Activated CD8-positive, alpha-beta T cell treated with anti-CD3 and anti-CD28 coated beads for 36 hours (primary cell): ENCODE data around the gene VSIR. TPM values are rescaled to one million over a fixed set of nuclear protein-coding genes. Genes with fewer than 3 reads are reported as not detected.
A peak's percentile ranks its signal among the peaks of the same experiment; 100 is the strongest.

Experiments used
- ATAC-seq: fragments of 200-7000 bp; cut with Tn5 transposase; one replicate; pipeline ENCODE4 v1.10.0; 2021; ENCODE audit warnings: mild to moderate bottlenecking, moderate library complexity
- CTCF ChIA-PET: fragments of 350-600 bp; sonication (Branson Sonifier 250); formaldehyde crosslinking; loops from one replicate; lab custom pipeline; 2021; ENCODE audit warnings: antibody characterized with exemption; lab: Charles Lee
- POLR2A ChIA-PET: fragments of 350-600 bp; sonication (Branson Sonifier 250); formaldehyde crosslinking; loops from one replicate; lab custom pipeline; 2021; ENCODE audit warnings: antibody characterized with exemption; lab: Charles Lee
- DNase-seq: peaks from one replicate; pipeline ENCODE4 v3.0.0-alpha.2; 2020
- H3K27ac Mint-ChIP-seq: one replicate; pipeline ENCODE4 v1.8.0; 2021; ENCODE audit warnings: mild to moderate bottlenecking, mixed read lengths
- H3K27me3 Mint-ChIP-seq: one replicate; pipeline ENCODE4 v1.8.0; 2021; ENCODE audit warnings: mixed read lengths
- H3K36me3 Mint-ChIP-seq: one replicate; pipeline ENCODE4 v1.8.0; 2021; ENCODE audit warnings: low read depth, mixed read lengths
- H3K4me1 Mint-ChIP-seq: one replicate; pipeline ENCODE4 v1.8.0; 2021; ENCODE audit warnings: low read depth, mixed read lengths
- H3K4me3 Mint-ChIP-seq: one replicate; pipeline ENCODE4 v1.8.0; 2021; ENCODE audit warnings: mild to moderate bottlenecking, moderate library complexity, mixed read lengths
- H3K9me3 Mint-ChIP-seq: one replicate; pipeline ENCODE4 v1.8.0; 2021; ENCODE audit warnings: mixed read lengths
- CTCF ChIP-seq: fragments of 200-600 bp; IDR thresholded peaks from one replicate; pipeline ENCODE4 v1.8.0; 2022; ENCODE audit warnings: antibody characterized with exemption, mild to moderate bottlenecking
- intact Hi-C: fragments of 100-400 bp; cut with micrococcal nuclease; formaldehyde crosslinking; loops from one replicate; pipeline ENCODE4 v1.10.0; 2022
- total RNA-seq, 2 experiments: library from RNA; stranded (reverse); gene quantifications; one replicate each; pipeline ENCODE4 v1.2.3, GENCODE V29; 2021

Gene VSIR
- total RNA-seq, 2 experiments from 2014 or later, result 59.6 to 61.0 TPM

- TF ChIP-seq CTCF, result no peak
- Mint-ChIP-seq H3K4me1 (peaks cover 86% of the 10 kb centered on the region), H3K36me3 (peaks cover 57% of the 10 kb centered on the region), H3K4me3 (peak overlapping the region; percentile 68), H3K27me3 (no peaks in the 10 kb centered on the region), H3K27ac (peak overlapping the region; percentile 92), H3K9me3 (no peaks in the 10 kb centered on the region)
- CTCF ChIA-PET, result interaction anchor here (0.9 to 6.3 kb wide), 13 partner anchors 9 to 139 kb away, joined by 3 to 108 read pairs (median 6); partner anchors contain the start of gene VSIR
- POLR2A ChIA-PET, result interaction anchor here (1.0 to 6.3 kb wide), 11 partner anchors 10 to 44 kb away, joined by 3 to 92 read pairs (median 4); partner anchors contain the start of gene VSIR
- intact Hi-C loops, result no loop called here
- ATAC-seq (peak; percentile 24), DNase-seq (no peak)
Observed at GRCh38 chr10:71757399-71757922, 15.9 kb downstream of the VSIR start.

- ChIA-PET POLR2A (interaction anchor here (0.9 to 6.3 kb wide), 10 partner anchors 9 to 43 kb away, joined by 3 to 92 read pairs (median 4); partner anchors contain the start of gene VSIR), CTCF (interaction anchor here (0.7 to 6.3 kb wide), 11 partner anchors 8 to 56 kb away, joined by 3 to 108 read pairs (median 6); partner anchors contain the start of gene VSIR)
- peaks cover 87% of the 10 kb centered on the region for H3K4me1 Mint-ChIP-seq
- peak overlapping the region; percentile 92 for H3K27ac Mint-ChIP-seq
- peak overlapping the region; percentile 68 for H3K4me3 Mint-ChIP-seq
- TF ChIP-seq CTCF, result no peak
- no peak for DNase-seq
- no peaks in the 10 kb centered on the region for H3K27me3 Mint-ChIP-seq
- H3K9me3 Mint-ChIP-seq, result no peaks in the 10 kb centered on the region
- peaks cover 62% of the 10 kb centered on the region for H3K36me3 Mint-ChIP-seq
- peak; percentile 57 for ATAC-seq
- intact Hi-C loops, result no loop called here
Observed at GRCh38 chr10:71756311-71757191, 16.8 kb downstream of the VSIR start.

- Mint-ChIP-seq H3K9me3 (no peaks in the 10 kb centered on the region), H3K4me3 (no peak overlapping the region), H3K27me3 (no peaks in the 10 kb centered on the region), H3K4me1 (peaks cover 84% of the 10 kb centered on the region), H3K36me3 (peaks cover 60% of the 10 kb centered on the region), H3K27ac (peak overlapping the region; percentile 92)
- ATAC-seq, result no peak
- POLR2A ChIA-PET, result interaction anchor here (0.7 to 6.3 kb wide), 6 partner anchors 10 to 314 kb away, joined by 3 to 92 read pairs (median 4); partner anchors contain the start of gene VSIR
- TF ChIP-seq CTCF, result no peak
- no peak for DNase-seq
- CTCF ChIA-PET, result interaction anchor here (1.1 to 6.3 kb wide), 5 partner anchors 9 to 47 kb away, joined by 3 to 108 read pairs (median 3); partner anchors contain the start of gene VSIR
- intact Hi-C loops, result no loop called here
Observed at GRCh38 chr10:71755179-71755879, 18.0 kb downstream of the VSIR start.

GRCh38 chr10:71754562-71754961 lies 18.8 kb downstream of the VSIR start:
- ATAC-seq, result no peak
- no peak for TF ChIP-seq CTCF
- DNase-seq, result no peak
- H3K36me3 Mint-ChIP-seq, result peaks cover 64% of the 10 kb centered on the region
- H3K4me1 Mint-ChIP-seq, result peaks cover 90% of the 10 kb centered on the region
- no peaks in the 10 kb centered on the region for H3K27me3 Mint-ChIP-seq
- no peaks in the 10 kb centered on the region for H3K9me3 Mint-ChIP-seq
- POLR2A ChIA-PET, result interaction anchor here (1.0 to 6.3 kb wide), 3 partner anchors 9 to 29 kb away, joined by 3 to 92 read pairs (median 5); partner anchors contain the start of gene VSIR
- intact Hi-C loops, result no loop called here
- no peak overlapping the region for H3K4me3 Mint-ChIP-seq
- peak overlapping the region; percentile 92 for H3K27ac Mint-ChIP-seq
- CTCF ChIA-PET, result interaction anchor here (1.3 to 6.3 kb wide), 3 partner anchors 14 to 28 kb away, joined by 3 to 108 read pairs (median 4); partner anchors contain the start of gene VSIR
